Smooth muscle cell (in vitro differentiated cells): Measurements from ENCODE around the gene PCF11. TPM values are rescaled to one million over a fixed set of nuclear protein-coding genes. Genes with fewer than 3 reads are reported as not detected.

Source experiments
- polyA plus RNA-seq: library from polyadenylated mRNA; unstranded; fragments of >200 nt; fragmentation: Nextera tagmentation; extraction: Ambion mirVana; gene quantifications from 2 replicates; pipeline ENCODE4 v1.2.1, GENCODE V29; 2016
- small RNA-seq: library from RNA; depleted of rRNA; stranded (forward); fragments of <200 nt; gene quantifications from one replicate; pipeline ENCODE3, GENCODE V24; 2014
- total RNA-seq: library from RNA; depleted of rRNA; stranded (reverse); fragments of >200 nt; gene quantifications from 2 replicates; pipeline ENCODE4 v1.2.3, GENCODE V29; 2014

The PCF11 gene
- total and polyA plus RNA-seq, 2 experiments from 2014 or later = 17.5 to 56.7 TPM

Small RNAs within 50 kb of the gene (small RNA-seq; reads per million reads assigned to genes)
- gene AP000873.5 = not detected

Other genes starting within 250 kb of the PCF11 start
- 19.6 and 23.6 TPM in 2 replicates for gene RAB30, start 85.2 kb upstream of the PCF11 start, total RNA-seq
- gene RAB30, start 85.2 kb upstream of the PCF11 start, polyA plus RNA-seq = 10.7 and 11.2 TPM in 2 replicates
- 16.4 and 17.8 TPM in 2 replicates for gene ANKRD42, start 36.6 kb downstream of the PCF11 start, total RNA-seq
- gene ANKRD42, start 36.6 kb downstream of the PCF11 start, polyA plus RNA-seq = 10.6 and 16.2 TPM in 2 replicates
- gene CCDC90B, start 129.2 kb downstream of the PCF11 start, total RNA-seq = 60.2 and 91.1 TPM in 2 replicates
- gene CCDC90B, start 129.2 kb downstream of the PCF11 start, polyA plus RNA-seq = 79.2 and 86.4 TPM in 2 replicates